GM23248 (cell line): ENCODE data around the gene GGCX. TPM values are rescaled to one million over a fixed set of nuclear protein-coding genes. Genes with fewer than 3 reads are reported as not detected.

Source experiments
- DNase-seq: peaks from one replicate; pipeline ENCODE4 v3.0.0-alpha.2; 2015
- H2AFZ ChIP-seq: fragments of 200-600 bp; sonication (generic); 2 replicates; pipeline ENCODE4 v1.6.1; 2016; ENCODE audit warnings: antibody characterized with exemption
- H3F3A ChIP-seq: fragments of 200-600 bp; sonication (generic); 2 replicates; pipeline ENCODE4 v1.6.1; 2016; ENCODE audit warnings: mild to moderate bottlenecking, antibody characterized with exemption, mixed run types; ENCODE audit not compliant: insufficient read depth
- H3K27ac ChIP-seq: fragments of 200-600 bp; sonication (generic); 2 replicates; pipeline ENCODE4 v1.5.1; 2016; ENCODE audit warnings: mild to moderate bottlenecking
- H3K27me3 ChIP-seq: fragments of 200-600 bp; sonication (generic); replicated peaks from 2 replicates; pipeline ENCODE4 v1.6.1; 2016; ENCODE audit warnings: mild to moderate bottlenecking; ENCODE audit not compliant: insufficient read depth
- H3K36me3 ChIP-seq: fragments of 200-600 bp; sonication (generic); 2 replicates; pipeline ENCODE4 v1.6.1; 2016; ENCODE audit warnings: low read depth, mild to moderate bottlenecking
- H3K4me1 ChIP-seq: fragments of 200-600 bp; sonication (generic); 2 replicates; pipeline ENCODE4 v1.6.1; 2016; ENCODE audit warnings: mild to moderate bottlenecking; ENCODE audit not compliant: insufficient read depth
- H3K4me2 ChIP-seq: fragments of 200-600 bp; sonication (generic); one replicate; pipeline ENCODE4 v1.6.1; 2016; ENCODE audit warnings: mild to moderate bottlenecking; ENCODE audit not compliant: unreplicated experiment
- H3K4me3 ChIP-seq: fragments of 200-600 bp; sonication (generic); 2 replicates; pipeline ENCODE4 v1.5.1; 2016; ENCODE audit warnings: mild to moderate bottlenecking
- H3K79me2 ChIP-seq: fragments of 200-600 bp; sonication (generic); 2 replicates; pipeline ENCODE4 v1.6.1; 2016; ENCODE audit warnings: mild to moderate bottlenecking; ENCODE audit not compliant: insufficient read depth
- H3K9ac ChIP-seq: fragments of 200-600 bp; sonication (generic); 2 replicates; pipeline ENCODE4 v1.6.1; 2016; ENCODE audit warnings: mild to moderate bottlenecking
- H3K9me2 ChIP-seq: fragments of 200-600 bp; sonication (generic); 2 replicates; pipeline ENCODE4 v1.6.1; 2016; ENCODE audit warnings: mixed run types, mild to moderate bottlenecking, moderate library complexity; ENCODE audit not compliant: insufficient read depth
- H3K9me3 ChIP-seq: fragments of 200-600 bp; sonication (generic); one replicate; pipeline ENCODE4 v1.6.1; 2017; ENCODE audit warnings: low read depth
- H4K20me1 ChIP-seq: fragments of 200-600 bp; sonication (generic); 2 replicates; pipeline ENCODE4 v1.6.0; 2016; ENCODE audit not compliant: insufficient read depth
- EZH2 ChIP-seq: fragments of 200-600 bp; sonication (generic); IDR thresholded peaks from 2 replicates; pipeline ENCODE4 v1.6.1; 2018; ENCODE audit warnings: antibody characterized with exemption, mild to moderate bottlenecking; ENCODE audit not compliant: insufficient read depth, poor library complexity, severe bottlenecking
- EZH2phosphoT487 ChIP-seq: fragments of 200-600 bp; sonication (generic); IDR thresholded peaks from 2 replicates; pipeline ENCODE4 v1.6.1; 2018; ENCODE audit warnings: antibody characterized with exemption, moderate library complexity, mild to moderate bottlenecking, low read depth; ENCODE audit not compliant: insufficient read depth
- WGBS, 2 experiments: methylation state at CpG; one replicate each; pipeline ENCODE4 v1.1.6; 2015 to 2017; ENCODE audit warnings: low lambda C conversion rate in 2 of 2, low coverage in 1 of 2; ENCODE audit errors: missing lambda C conversion rate in 2 of 2; 5-methylcytosine and 5-hydroxymethylcytosine counted together
- in situ Hi-C: fragments of 300-500 bp; cut with MboI; formaldehyde crosslinking; loops from 2 replicates; pipeline ENCODE4 v1.15.0; 2020
- polyA plus RNA-seq: library from polyadenylated mRNA; unstranded; fragments of >200 nt; fragmentation: Nextera tagmentation; extraction: Ambion mirVana; gene quantifications from 2 replicates; pipeline ENCODE4 v1.2.1, GENCODE V29; 2016
- total RNA-seq: library from RNA; depleted of rRNA; stranded (reverse); fragments of >200 nt; shearing (Covaris generic); gene quantifications from 2 replicates; pipeline ENCODE4 v1.2.3, GENCODE V29; 2014; rRNA removed

The GGCX gene
- total RNA-seq (74.7 and 81.3 TPM in 2 replicates), polyA plus RNA-seq (62.7 and 65.4 TPM in 2 replicates)

DNA sequence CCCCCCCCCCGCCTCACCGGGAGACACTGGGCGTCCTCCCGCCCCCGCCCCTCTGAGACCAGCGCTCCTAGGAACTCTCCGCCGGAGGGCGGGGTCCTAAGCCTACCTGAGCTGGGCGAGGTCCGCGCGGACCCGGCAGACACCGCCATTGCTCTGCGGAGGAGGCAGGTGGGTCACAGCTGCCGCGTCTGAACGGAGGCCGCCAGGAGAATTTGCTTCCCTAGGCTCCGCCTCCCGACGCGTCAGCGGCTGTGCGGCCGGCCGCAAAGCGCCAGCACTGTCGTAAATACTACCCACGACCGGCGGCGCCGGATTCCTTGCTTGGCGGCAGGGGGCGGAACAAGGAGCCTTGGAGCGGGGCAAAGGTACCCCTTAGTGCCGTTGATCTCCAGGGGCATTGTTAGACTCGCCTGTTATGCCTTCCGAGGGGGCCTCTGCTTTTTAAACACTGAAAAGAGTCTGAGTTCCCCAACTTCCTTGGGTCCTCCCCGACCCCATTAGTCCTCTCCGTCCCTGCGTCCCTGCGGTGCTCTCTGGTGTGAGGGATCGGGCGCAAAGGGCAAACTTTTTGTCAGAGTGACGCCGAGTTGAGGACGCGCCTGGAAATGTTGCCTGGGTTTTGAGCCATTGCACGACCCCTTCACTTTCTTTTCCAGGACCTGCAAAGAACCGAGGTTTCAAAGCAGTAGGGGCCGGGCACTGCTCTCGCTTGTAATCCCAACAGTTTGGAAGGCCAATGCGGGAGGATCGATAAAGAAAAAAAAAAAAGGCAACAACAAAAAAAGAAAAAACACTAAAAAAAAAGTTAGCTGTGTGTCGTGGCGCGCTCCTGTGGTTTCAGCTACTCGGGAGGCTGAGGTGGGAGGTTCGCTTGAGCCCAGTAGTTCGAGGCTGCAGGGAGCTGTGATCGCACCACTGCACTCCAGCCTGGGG lies at the start of gene GGCX:
Gene GGCX, minus strand, starts transcription at position 214 of the 933 bp plus-strand sequence. Its CDS starts 65 bp downstream, at position 149.
- H3K27ac ChIP-seq: peak within 1 kb of the TSS; percentile 62
- peak; percentile 99 for DNase-seq
- in situ Hi-C loops: no loop called here

DNA sequence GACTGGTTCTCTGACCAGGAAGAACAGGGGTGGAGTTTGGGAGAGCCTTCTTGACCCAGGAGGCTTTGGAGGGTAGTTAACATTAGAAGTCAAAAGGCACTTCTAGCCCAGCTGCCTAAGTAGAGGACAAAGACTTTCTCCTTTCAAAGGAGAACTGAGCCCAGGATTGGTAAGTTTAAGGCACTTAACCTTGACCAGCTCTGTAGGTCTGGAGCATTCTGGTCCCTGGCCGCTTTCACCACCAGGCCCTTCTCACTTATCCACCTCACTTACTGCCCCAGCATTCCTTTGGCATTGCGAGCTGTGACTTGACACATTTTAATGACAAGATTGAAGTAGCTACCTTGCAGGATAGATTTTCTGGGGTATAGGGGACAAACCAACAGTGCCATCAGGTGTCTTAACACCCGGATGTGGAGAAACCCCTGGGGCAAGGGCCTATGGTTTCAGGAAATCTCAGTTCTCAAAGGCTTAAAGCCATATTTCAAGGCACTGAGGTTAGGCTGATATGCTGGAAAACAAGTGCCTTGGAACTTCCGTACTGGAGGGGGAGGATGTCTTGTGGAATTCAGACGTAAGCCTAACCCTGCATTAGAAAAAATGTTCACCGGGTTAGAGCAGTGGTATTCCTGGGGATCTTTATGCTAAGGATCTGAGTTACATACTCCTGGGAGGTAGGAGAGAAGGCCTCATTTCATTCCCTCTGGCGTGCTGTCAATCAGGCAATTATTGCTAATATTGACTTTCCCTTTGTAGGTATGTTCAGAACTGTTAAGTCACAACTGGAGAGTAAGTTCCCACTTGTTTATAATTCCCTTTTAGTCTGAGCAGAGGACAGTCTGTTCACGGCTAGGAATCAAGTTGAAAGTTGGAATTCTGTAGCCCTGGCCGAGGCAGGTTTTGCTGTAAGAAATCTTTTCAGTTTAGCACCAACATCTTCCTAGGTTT lies 46.2 kb upstream of the GGCX start:
- Histone ChIP-seq H3K36me3 (no peaks in the 10 kb centered on the region; the same call in 1 of the 2 replicates), H4K20me1 (no peaks in the 10 kb centered on the region), H3K79me2 (peaks cover 67% of the 10 kb centered on the region), H3K27me3 (no peaks in the 10 kb centered on the region), H3K4me2 (no peak overlapping the region), H3K27ac (no peak overlapping the region), H3F3A (peaks cover 50% of the 10 kb centered on the region), H3K9ac (no peak overlapping the region), H3K9me2 (no peaks in the 10 kb centered on the region), H3K4me1 (peaks cover 36% of the 10 kb centered on the region), H2AFZ (no peak overlapping the region), H3K9me3 (no peaks in the 10 kb centered on the region), H3K4me3 (no peak overlapping the region)
- no peak for TF ChIP-seq EZH2
- no peak for TF ChIP-seq EZH2phosphoT487
- WGBS, 2 experiments: 80 to 83% methylated on average over 9 of the region's 9 CpGs
- DNase-seq: no peak
- in situ Hi-C loops: no loop called here

More for the DNA sequence above, at the start of gene GGCX:
- peak within 1 kb of the TSS; percentile 90 for H3K4me2 ChIP-seq
- H4K20me1 ChIP-seq: no peaks in the 10 kb centered on the region
- H2AFZ ChIP-seq: peak within 1 kb of the TSS; percentile 99
- WGBS, 2 experiments: 3 to 5% methylated on average over 56 to 63 of the region's 64 CpGs
- H3K79me2 ChIP-seq: peaks cover 47% of the 10 kb centered on the region
- H3K9me2 ChIP-seq: no peaks in the 10 kb centered on the region
- H3K9ac ChIP-seq: peak within 1 kb of the TSS; percentile 81
- H3K27me3 ChIP-seq: no peaks in the 10 kb centered on the region
- H3K4me3 ChIP-seq: peak within 1 kb of the TSS; percentile 91
- no peaks in the 10 kb centered on the region for H3F3A ChIP-seq
- H3K4me1 ChIP-seq: peaks cover 14% of the 10 kb centered on the region
- H3K36me3 ChIP-seq: no peaks in the 10 kb centered on the region
- TF ChIP-seq EZH2: no peak
- TF ChIP-seq EZH2phosphoT487: no peak
- no peaks in the 10 kb centered on the region for H3K9me3 ChIP-seq

DNA sequence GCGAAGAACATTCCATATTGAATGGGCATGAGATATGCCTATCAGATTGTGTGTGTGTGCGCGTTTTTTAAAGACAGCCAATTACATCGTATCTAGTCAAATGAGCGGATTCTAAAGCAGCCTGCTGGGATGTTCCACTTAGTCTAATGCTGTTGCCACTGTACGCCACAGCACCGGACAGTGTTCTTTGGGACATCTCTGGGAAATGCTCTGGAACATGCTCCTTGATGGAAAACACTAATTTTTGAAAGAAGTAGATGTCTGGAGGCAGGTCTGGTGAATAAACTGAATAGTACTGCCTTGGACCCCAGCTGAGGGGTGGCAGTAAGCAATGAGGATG lies 44.8 kb upstream of the GGCX start:
- Histone ChIP-seq H3K4me1 (peaks cover 35% of the 10 kb centered on the region), H3K9me2 (no peaks in the 10 kb centered on the region), H3K79me2 (peaks cover 61% of the 10 kb centered on the region), H2AFZ (no peak overlapping the region), H3K27me3 (no peaks in the 10 kb centered on the region), H3K9ac (0 out of 2 replicates have a peak overlapping the region, but pooled peaks have one; percentile 12), H3K27ac (peak overlapping the region; percentile 63), H3F3A (peaks cover 46% of the 10 kb centered on the region), H3K4me3 (peak overlapping the region; percentile 5; the same call in 1 of the 2 replicates), H3K36me3 (no peaks in the 10 kb centered on the region; the same call in 1 of the 2 replicates), H3K9me3 (no peaks in the 10 kb centered on the region), H4K20me1 (no peaks in the 10 kb centered on the region), H3K4me2 (peak overlapping the region; percentile 79)
- in situ Hi-C loops: no loop called here
- TF ChIP-seq EZH2: no peak
- no peak for TF ChIP-seq EZH2phosphoT487
- WGBS, 2 experiments: 86 to 88% methylated on average over 7 of the region's 7 CpGs
- no peak for DNase-seq
